GM20000 (cell line): ENCODE data around the gene SMPD4.
"Not testable (repeated sequence)": the region's sequence is repeated elsewhere in the genome, so short reads cannot be mapped to it uniquely, and the experiment has no call there.

Source experiments
- DNase-seq: peaks from one replicate; pipeline ENCODE4 v3.0.0; 2012; ENCODE audit warnings: low spot score
- TF ChIP-seq, protein P1 (sequence below): IDR thresholded peaks from 2 replicates; pipeline ENCODE4 v1.5.1; 2012; ENCODE audit warnings: mild to moderate bottlenecking, control low read depth; ENCODE audit errors: extremely low read depth, missing control alignments

The SMPD4 gene

DNA sequence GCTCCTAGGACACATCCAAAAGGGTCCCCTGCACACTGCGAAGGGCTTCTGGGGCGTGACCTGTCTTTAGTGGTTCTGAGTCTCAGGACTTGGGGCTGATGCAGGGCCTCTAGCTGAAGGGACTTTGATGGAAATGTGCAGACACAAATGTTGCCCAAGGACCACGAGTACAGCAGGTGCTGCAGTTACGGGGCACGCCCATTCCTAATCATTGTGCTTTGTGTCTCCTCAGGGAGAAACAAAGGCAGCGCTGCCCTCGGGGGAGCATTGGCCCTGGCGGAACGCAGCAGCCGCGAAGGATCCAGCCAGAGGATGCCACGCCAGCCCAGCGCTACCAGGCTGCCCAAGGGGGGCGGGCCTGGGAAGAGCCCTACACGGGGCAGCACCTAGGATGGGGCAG, 8.8 kb upstream of the SMPD4 start:
- DNase-seq: no peak
- TF ChIP-seq, protein P1, sequence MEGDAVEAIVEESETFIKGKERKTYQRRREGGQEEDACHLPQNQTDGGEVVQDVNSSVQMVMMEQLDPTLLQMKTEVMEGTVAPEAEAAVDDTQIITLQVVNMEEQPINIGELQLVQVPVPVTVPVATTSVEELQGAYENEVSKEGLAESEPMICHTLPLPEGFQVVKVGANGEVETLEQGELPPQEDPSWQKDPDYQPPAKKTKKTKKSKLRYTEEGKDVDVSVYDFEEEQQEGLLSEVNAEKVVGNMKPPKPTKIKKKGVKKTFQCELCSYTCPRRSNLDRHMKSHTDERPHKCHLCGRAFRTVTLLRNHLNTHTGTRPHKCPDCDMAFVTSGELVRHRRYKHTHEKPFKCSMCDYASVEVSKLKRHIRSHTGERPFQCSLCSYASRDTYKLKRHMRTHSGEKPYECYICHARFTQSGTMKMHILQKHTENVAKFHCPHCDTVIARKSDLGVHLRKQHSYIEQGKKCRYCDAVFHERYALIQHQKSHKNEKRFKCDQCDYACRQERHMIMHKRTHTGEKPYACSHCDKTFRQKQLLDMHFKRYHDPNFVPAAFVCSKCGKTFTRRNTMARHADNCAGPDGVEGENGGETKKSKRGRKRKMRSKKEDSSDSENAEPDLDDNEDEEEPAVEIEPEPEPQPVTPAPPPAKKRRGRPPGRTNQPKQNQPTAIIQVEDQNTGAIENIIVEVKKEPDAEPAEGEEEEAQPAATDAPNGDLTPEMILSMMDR: no peak

DNA sequence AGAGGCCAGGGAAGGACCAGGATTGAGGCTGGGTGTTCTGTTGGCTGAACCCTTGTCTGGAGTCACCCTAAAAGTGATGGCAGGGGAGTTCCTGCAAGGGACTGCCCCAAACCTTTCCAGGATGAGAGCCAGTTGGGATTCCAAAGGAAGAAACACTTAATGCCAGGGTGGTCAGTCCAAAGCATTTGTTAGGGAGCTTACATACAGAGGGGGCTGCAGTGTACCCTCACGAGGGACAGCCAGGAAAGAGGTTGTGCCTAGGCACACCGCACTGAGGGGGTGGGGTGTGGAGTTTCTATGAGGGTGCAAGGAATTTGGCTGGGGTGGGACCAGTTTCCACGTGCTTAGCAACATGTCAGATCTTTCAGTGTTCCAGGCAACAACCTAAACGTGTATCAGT, 7.6 kb upstream of the SMPD4 start:
- DNase-seq: not testable (repeated sequence)

DNA sequence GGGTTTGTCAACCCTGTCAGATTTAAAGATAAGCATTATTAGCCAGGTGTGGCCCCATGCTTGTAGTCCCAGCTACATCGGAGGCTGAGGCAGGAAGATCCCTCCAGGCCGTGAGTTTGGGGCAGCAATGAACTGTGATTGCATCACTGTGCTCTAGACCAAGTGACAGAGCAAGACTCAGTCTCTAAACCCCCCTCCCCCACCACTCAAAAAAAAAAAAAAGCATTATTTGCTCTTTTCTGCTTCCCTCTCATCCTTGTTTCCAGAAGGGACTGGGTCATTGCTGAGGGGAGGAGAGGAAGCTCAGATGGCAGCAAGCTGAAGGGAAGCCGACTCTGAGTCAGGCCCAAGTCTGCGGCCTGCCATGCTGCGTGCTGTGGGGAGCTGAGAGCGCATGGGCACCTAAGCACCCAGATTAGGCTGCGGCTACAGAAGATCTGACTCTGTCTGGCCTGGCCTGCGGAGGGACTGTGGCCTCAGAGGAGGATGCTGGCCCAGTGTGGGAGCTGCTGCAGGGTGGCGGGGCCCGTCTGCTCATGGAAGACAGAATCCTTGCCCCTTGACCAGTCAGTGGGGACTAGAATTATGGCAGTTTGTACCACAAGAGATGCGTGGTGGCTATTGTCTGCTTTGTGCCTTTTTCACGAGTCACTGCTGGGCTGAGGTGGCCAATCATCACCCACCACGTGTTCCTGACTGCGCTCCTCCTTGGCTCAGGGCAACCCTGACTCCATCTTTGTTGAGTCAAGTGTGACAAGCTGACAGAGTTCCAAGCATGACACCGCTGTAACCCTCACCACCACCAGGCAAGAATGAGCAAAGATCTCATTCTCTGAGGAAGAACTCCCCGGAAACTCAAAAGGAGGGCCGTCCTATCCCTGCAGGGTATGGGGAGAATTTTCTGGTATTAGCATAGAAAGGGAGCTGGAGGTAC, 6.7 kb upstream of the SMPD4 start:
- DNase-seq: not testable (repeated sequence)

DNA sequence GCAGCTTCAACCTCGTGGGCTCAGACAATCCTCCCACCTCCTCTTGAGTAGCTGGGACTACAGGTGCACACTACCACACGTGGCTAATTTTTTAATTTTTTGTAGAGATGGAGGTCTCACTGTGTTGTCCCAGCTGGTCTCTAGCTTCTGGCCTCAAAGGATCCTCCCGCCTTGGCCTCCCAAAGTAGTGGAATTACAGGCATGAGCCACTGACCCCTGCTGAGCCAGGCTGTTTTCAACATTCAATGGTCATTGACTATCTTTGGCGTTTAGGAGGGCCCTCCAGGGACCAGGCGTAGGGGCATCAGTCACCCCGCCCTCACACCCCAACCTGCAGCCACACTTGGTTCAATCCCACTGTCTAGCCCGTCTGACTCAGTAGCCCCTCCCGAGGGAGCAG, 5.9 kb upstream of the SMPD4 start:
- no peak for DNase-seq
- TF ChIP-seq, protein P1: no peak

GRCh38 chr2:130186391-130186790, 5.0 kb upstream of the SMPD4 start:
- TF ChIP-seq, protein P1: no peak
- no peak for DNase-seq

DNA sequence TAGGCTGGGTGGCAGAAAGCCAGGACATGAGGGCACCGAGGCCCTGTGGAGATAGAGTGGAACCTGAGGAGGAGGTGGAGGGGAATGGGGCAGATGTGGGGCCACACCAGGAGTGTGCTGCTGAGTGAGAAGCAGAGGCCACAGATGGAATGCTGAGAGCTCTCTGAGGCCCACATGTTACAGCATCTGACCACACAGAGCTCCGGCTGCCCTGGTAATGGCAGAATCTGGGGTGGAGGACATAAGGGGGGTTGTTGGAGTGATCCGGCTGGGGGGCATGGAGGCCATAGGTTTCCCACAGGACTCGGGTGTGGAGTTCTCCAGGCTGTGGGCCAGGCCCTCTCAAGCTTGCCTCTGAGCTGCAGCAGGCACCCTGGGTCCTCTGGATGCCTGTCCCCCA, 4.5 kb upstream of the SMPD4 start:
- DNase-seq: no peak
- TF ChIP-seq, protein P1: no peak

- TF ChIP-seq, protein P1: no peak
- DNase-seq: no peak
Measured at GRCh38 chr2:130185436-130185835, 4.0 kb upstream of the SMPD4 start.

GRCh38 chr2:130183512-130184373, 2.3 kb upstream of the SMPD4 start:
- no peak for DNase-seq
- TF ChIP-seq, protein P1: no peak

DNA sequence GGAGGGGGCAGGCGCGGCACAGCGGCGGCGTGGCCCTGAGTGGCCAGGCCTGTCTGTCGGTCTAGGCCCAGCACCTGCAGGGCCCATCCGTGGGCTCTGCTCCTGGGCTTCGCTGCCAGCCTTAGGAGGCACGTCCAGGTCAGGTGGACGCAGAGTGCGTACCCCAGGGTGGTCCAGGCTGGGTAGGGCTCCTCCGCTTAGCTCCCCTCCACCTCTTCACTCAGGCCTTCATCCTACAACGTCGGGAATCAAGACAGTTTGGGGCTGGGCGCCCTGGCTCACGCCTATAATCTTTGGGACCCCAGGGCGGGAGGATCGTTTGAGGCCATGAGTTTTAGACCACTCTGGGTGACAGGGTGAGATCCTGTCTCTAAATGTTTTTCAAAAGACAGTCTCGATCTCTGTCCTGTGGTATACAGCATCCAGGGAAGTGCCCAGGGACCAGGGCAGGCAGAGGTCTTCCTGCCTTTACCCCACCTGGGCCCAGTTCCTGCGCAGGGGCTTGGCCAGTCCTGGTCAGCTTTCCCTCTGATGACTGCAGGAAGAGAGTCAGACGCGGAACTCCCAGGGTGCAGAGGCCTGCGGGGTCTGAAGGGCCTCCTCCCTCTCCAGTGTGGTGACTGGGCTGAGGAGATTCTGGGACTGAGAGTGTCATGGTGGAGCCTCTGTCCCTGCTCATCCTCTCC, 1.6 kb upstream of the SMPD4 start:
- DNase-seq: not testable (repeated sequence)
